Esophagus muscularis mucosa (tissue), 3 donors: Measurements from ENCODE around the gene SNRNP48.

ENCODE experiments used
- CTCF ChIP-seq, 3 experiments: fragments of 200-600 bp in 2 of 3; fragments of 450-650 bp in 1 of 3; sonication (generic) in 2 of 3; IDR thresholded peaks; one replicate each; pipeline ENCODE4 v1.5.1; 2017 to 2019; ENCODE audit warnings: antibody characterized with exemption in 3 of 3, mild to moderate bottlenecking in 2 of 3, moderate library complexity in 1 of 3
- POLR2A ChIP-seq: fragments of 450-650 bp; IDR thresholded peaks from one replicate; pipeline ENCODE4 v1.6.1; 2017; ENCODE audit warnings: antibody characterized with exemption, moderate library complexity, mild to moderate bottlenecking, low read depth
- POLR2AphosphoS5 ChIP-seq, 2 donors: sonication (generic); formaldehyde crosslinking; IDR thresholded peaks; one replicate each; pipeline ENCODE4 v1.6.1; 2017; ENCODE audit warnings: antibody characterized with exemption in 2 of 2

- TF ChIP-seq POLR2A (no peak), POLR2AphosphoS5 (IDR thresholded peaks at IDR 0.05) (no peak), CTCF (IDR thresholded peaks at IDR 0.05) (no peak)
Observed at GRCh38 chr6:7646394-7646793, 56.4 kb downstream of the SNRNP48 start.
